Kidney epithelial cell (primary cell): Measurements from ENCODE around the gene HSPB3. TPM values are rescaled to one million over a fixed set of nuclear protein-coding genes. Genes with fewer than 3 reads are reported as not detected.

Experiments
- DNase-seq: peaks from one replicate; pipeline ENCODE4 v3.0.0-alpha.2; 2010; ENCODE audit warnings: low read depth
- H3K27me3 ChIP-seq: 2 replicates; pipeline ENCODE4 v1.6.0; 2011; ENCODE audit warnings: low read length; ENCODE audit not compliant: control insufficient read depth, insufficient read depth
- H3K36me3 ChIP-seq: 2 replicates; pipeline ENCODE4 v1.5.1; 2011; ENCODE audit warnings: low read length; ENCODE audit not compliant: control insufficient read depth, insufficient read depth
- H3K4me3 ChIP-seq: 2 replicates; pipeline ENCODE4 v1.5.1; 2011; ENCODE audit warnings: low read depth, mild to moderate bottlenecking, control low read depth, low read length
- total RNA-seq: library from RNA; depleted of rRNA; stranded (reverse); fragments of >200 nt; gene quantifications from 2 replicates; pipeline ENCODE4 v1.2.3, GENCODE V29; 2015
- TF ChIP-seq, protein P1 (sequence below): IDR thresholded peaks from 2 replicates; pipeline ENCODE4 v1.5.1; 2011; ENCODE audit warnings: mild to moderate bottlenecking, moderate library complexity, low read length, control low read depth, inconsistent platforms; ENCODE audit not compliant: insufficient read depth, poor library complexity, severe bottlenecking

HSPB3 gene
- total RNA-seq, 1 donor from 2014 or later: 0.50 TPM

DNA sequence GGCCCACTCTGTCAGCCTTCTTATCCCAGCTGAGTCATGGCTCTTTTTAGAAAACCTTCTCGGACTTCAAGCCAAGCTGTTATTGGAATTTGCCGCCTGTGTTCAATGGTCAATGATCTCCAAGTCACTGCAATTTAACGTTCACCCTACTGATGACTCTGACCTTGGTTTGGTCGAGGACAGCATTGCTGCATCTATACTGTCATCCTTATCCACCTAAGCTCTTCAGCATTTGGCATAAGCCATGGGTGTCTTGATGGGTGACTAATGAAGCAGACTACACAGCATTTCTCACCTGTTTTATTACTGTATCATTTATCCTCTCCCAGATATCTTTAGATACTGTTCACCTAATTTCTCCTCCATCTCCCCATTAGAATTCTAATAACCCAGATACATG is 5.6 kb upstream of the HSPB3 start:
- TF ChIP-seq, protein P1, sequence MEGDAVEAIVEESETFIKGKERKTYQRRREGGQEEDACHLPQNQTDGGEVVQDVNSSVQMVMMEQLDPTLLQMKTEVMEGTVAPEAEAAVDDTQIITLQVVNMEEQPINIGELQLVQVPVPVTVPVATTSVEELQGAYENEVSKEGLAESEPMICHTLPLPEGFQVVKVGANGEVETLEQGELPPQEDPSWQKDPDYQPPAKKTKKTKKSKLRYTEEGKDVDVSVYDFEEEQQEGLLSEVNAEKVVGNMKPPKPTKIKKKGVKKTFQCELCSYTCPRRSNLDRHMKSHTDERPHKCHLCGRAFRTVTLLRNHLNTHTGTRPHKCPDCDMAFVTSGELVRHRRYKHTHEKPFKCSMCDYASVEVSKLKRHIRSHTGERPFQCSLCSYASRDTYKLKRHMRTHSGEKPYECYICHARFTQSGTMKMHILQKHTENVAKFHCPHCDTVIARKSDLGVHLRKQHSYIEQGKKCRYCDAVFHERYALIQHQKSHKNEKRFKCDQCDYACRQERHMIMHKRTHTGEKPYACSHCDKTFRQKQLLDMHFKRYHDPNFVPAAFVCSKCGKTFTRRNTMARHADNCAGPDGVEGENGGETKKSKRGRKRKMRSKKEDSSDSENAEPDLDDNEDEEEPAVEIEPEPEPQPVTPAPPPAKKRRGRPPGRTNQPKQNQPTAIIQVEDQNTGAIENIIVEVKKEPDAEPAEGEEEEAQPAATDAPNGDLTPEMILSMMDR: no peak
- DNase-seq: no peak
- Histone ChIP-seq H3K36me3 (no peaks in the 10 kb centered on the region), H3K27me3 (no peaks in the 10 kb centered on the region), H3K4me3 (no peak overlapping the region)

DNA sequence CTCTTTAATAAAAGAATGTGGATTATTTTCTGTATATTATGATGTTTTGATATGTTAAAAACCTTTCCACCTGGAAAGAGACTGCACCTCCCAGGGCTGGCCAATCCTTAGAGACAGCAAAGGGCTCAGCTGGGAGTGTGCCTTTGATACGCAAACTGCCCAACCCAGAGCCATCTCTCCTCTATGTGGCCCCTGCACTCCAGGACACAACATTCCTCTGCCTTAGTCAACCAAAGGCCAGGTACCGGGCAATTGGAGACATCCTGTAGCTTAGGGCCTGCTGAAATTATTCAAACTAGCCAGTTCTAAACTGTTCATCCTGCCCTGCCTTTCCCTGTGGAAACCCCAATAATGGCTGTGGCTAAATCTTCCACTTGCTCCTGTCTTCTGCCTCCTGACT is 5.0 kb upstream of the HSPB3 start:
- TF ChIP-seq, protein P1: no peak
- Histone ChIP-seq H3K4me3 (no peak overlapping the region), H3K36me3 (no peaks in the 10 kb centered on the region), H3K27me3 (no peaks in the 10 kb centered on the region)
- no peak for DNase-seq

DNA sequence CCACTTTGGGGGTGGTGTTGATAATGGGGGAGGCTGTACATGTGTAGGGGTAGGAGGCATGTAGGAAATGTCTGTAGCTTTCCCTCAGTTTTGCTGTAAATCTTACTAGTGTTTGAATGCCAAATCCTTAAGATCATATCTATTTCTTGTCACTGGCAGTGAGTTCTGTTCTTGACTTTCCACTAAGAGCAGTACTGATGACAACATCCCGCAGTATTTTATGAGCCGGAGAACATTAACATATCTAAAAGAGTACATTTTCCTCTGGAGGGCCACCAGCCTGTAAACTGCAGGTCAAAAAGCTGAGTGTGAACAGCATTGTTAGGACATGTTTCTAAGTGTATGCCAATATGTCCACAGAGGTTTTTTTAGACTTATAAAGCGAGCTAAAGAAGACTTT is 2.5 kb upstream of the HSPB3 start:
- no peak overlapping the region for H3K4me3 ChIP-seq
- DNase-seq: no peak
- no peaks in the 10 kb centered on the region for H3K27me3 ChIP-seq
- no peaks in the 10 kb centered on the region for H3K36me3 ChIP-seq
- TF ChIP-seq, protein P1: no peak

- TF ChIP-seq, protein P1: no peak
- Histone ChIP-seq H3K4me3 (no peak overlapping the region), H3K36me3 (no peaks in the 10 kb centered on the region), H3K27me3 (no peaks in the 10 kb centered on the region)
- no peak for DNase-seq
Observed at GRCh38 chr5:54454602-54455001, 897 bp upstream of the HSPB3 start.

DNA sequence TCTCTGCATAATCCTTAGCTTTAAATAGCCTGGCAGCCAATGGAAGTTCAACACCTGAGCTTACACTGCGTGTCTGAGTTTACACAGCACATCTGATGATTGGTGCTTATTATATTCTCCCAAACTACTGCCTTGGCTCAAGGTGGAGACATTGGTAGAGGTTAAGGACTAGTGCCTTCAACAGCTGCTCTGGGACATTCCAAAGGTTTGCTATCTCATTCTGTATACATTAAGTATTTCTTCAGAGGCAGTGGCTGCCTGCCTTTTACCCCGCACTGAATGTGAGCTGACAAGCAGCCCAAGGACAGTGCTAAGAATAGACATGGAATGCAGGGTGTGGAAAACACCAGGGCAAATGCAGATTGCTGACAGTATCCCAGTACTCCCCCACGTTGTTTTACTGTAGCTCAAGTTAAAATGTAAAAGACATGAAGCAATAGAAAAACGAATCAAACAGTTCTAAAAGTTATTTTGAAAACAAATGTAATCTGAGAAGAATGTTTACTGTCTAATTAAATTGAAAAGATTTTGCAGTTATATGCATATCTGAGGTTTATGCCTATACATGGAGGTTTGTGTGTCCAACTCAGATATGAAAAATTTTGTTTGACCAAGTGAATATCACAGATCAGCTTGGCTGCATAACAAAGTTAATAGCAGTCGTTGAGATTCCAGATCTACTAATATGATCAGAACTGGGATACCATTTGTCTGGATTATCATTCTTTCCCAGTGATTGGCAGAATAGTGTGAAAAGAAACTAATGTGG is 1.8 kb downstream of the HSPB3 start:
- peak; percentile 23 for DNase-seq
- H3K27me3 ChIP-seq: no peaks in the 10 kb centered on the region
- no peaks in the 10 kb centered on the region for H3K36me3 ChIP-seq
- TF ChIP-seq, protein P1: no peak
- no peak overlapping the region for H3K4me3 ChIP-seq

DNA sequence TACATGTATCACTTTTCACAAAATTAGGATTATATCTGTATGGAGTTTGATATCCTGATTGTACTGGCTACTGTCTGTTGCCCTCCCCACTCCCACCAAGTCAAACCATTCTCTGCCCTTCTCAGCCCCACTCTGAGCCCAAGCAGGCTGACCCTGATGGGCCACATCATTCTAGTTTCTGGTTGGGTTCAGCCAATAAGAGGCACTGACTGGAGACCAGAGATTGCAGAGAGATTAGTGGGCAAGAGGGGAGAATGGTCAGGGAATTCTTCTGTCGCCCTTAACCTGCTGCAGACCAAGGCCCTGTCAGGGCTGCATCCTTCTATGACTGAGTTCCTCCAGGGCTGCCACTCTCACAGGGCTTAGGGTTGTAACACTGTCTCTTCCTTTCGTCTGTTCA is 2.7 kb downstream of the HSPB3 start:
- Histone ChIP-seq H3K4me3 (no peak overlapping the region), H3K27me3 (no peaks in the 10 kb centered on the region), H3K36me3 (no peaks in the 10 kb centered on the region)
- TF ChIP-seq, protein P1: no peak
- no peak for DNase-seq
